HEK293 (cell line): ENCODE data around the gene AARS2.

Source experiments
- GLI2 ChIP-seq: fragments of 450-650 bp; formaldehyde crosslinking; IDR thresholded peaks from 2 replicates; pipeline ENCODE4; 2017; ENCODE audit warnings: missing biosample characterization, missing genetic modification characterization, low read depth, borderline replicate concordance
- GLIS1 ChIP-seq: fragments of 450-650 bp; formaldehyde crosslinking; IDR thresholded peaks from 2 replicates; pipeline ENCODE4 v1.5.1; 2016; ENCODE audit warnings: missing biosample characterization, missing genetic modification characterization
- KLF17 ChIP-seq: fragments of 450-650 bp; formaldehyde crosslinking; IDR thresholded peaks from 2 replicates; pipeline ENCODE4 v1.5.1; 2016; ENCODE audit warnings: missing biosample characterization, missing genetic modification characterization
- MEIS1 ChIP-seq: sonication (generic); formaldehyde crosslinking; IDR thresholded peaks from 2 replicates; pipeline ENCODE4 v1.8.1; 2022; ENCODE audit warnings: missing genetic modification reagents, mild to moderate bottlenecking, borderline replicate concordance
- SALL2 ChIP-seq: fragments of 450-650 bp; formaldehyde crosslinking; IDR thresholded peaks from 2 replicates; pipeline ENCODE4 v1.5.0; 2017; ENCODE audit warnings: missing biosample characterization, mild to moderate bottlenecking, missing genetic modification characterization, borderline replicate concordance
- SCRT1 ChIP-seq: fragments of 450-650 bp; formaldehyde crosslinking; IDR thresholded peaks from 2 replicates; pipeline ENCODE4 v1.5.1; 2016; ENCODE audit warnings: missing biosample characterization, missing genetic modification characterization, borderline replicate concordance
- TRIM28 ChIP-seq: IDR thresholded peaks from 2 replicates; pipeline ENCODE4 v1.6.1; 2011; ENCODE audit warnings: low read length, control low read depth, borderline replicate concordance
- ZFP37 ChIP-seq: fragments of 450-650 bp; formaldehyde crosslinking; IDR thresholded peaks from 2 replicates; pipeline ENCODE4 v1.5.1; 2016; ENCODE audit warnings: missing biosample characterization, missing genetic modification characterization
- ZFP69B ChIP-seq: fragments of 450-650 bp; formaldehyde crosslinking; IDR thresholded peaks from 2 replicates; pipeline ENCODE4 v1.5.1; 2016; ENCODE audit warnings: missing biosample characterization, missing genetic modification characterization
- ZNF146 ChIP-seq: fragments of 450-650 bp; formaldehyde crosslinking; IDR thresholded peaks from 2 replicates; pipeline ENCODE4 v1.5.1; 2016; ENCODE audit warnings: missing biosample characterization, missing genetic modification characterization
- ZNF202 ChIP-seq: fragments of 450-650 bp; formaldehyde crosslinking; IDR thresholded peaks from 2 replicates; pipeline ENCODE4 v1.5.1; 2016; ENCODE audit warnings: missing biosample characterization, missing genetic modification characterization, borderline replicate concordance
- ZNF211 ChIP-seq: fragments of 450-650 bp; formaldehyde crosslinking; IDR thresholded peaks from 2 replicates; pipeline ENCODE4 v1.5.1; 2016; ENCODE audit warnings: low read depth, missing biosample characterization, missing genetic modification characterization
- ZNF214 ChIP-seq: fragments of 450-650 bp; formaldehyde crosslinking; IDR thresholded peaks from 2 replicates; pipeline ENCODE4 v1.5.1; 2017; ENCODE audit warnings: missing biosample characterization, mild to moderate bottlenecking, missing genetic modification characterization, borderline replicate concordance
- ZNF292 ChIP-seq: fragments of 450-650 bp; formaldehyde crosslinking; IDR thresholded peaks from 2 replicates; pipeline ENCODE4 v1.5.1; 2016; ENCODE audit warnings: low read depth, missing biosample characterization, missing genetic modification characterization, borderline replicate concordance
- ZNF354C ChIP-seq: fragments of 450-650 bp; formaldehyde crosslinking; IDR thresholded peaks from 2 replicates; pipeline ENCODE4 v1.5.1; 2016; ENCODE audit warnings: missing biosample characterization, missing genetic modification characterization, low read depth, borderline replicate concordance
- ZNF394 ChIP-seq: fragments of 450-650 bp; formaldehyde crosslinking; IDR thresholded peaks from 2 replicates; pipeline ENCODE4 v1.5.1; 2016; ENCODE audit warnings: missing biosample characterization, missing genetic modification characterization, mild to moderate bottlenecking, moderate library complexity, borderline replicate concordance
- ZNF398 ChIP-seq: fragments of 450-650 bp; formaldehyde crosslinking; IDR thresholded peaks from 2 replicates; pipeline ENCODE4 v1.5.1; 2017; ENCODE audit warnings: missing biosample characterization, missing genetic modification characterization
- ZNF433 ChIP-seq: fragments of 450-650 bp; formaldehyde crosslinking; IDR thresholded peaks from 2 replicates; pipeline ENCODE4 v1.5.1; 2016; ENCODE audit warnings: missing biosample characterization, missing genetic modification characterization, low read depth
- ZNF488 ChIP-seq: fragments of 450-650 bp; formaldehyde crosslinking; IDR thresholded peaks from 2 replicates; pipeline ENCODE4 v1.5.1; 2016; ENCODE audit warnings: missing biosample characterization, missing genetic modification characterization
- ZNF501 ChIP-seq: fragments of 450-650 bp; formaldehyde crosslinking; IDR thresholded peaks from 2 replicates; pipeline ENCODE4 v1.5.1; 2016; ENCODE audit warnings: missing biosample characterization, missing genetic modification characterization
- ZNF514 ChIP-seq: fragments of 450-650 bp; formaldehyde crosslinking; IDR thresholded peaks from 2 replicates; pipeline ENCODE4 v1.5.1; 2016; ENCODE audit warnings: missing biosample characterization, missing genetic modification characterization
- ZNF548 ChIP-seq: fragments of 450-650 bp; formaldehyde crosslinking; IDR thresholded peaks from 2 replicates; pipeline ENCODE4 v1.5.1; 2016; ENCODE audit warnings: missing biosample characterization, missing genetic modification characterization
- ZNF549 ChIP-seq: fragments of 450-650 bp; IDR thresholded peaks from 2 replicates; pipeline ENCODE4 v1.5.1; 2018; ENCODE audit warnings: missing biosample characterization, missing genetic modification characterization, mild to moderate bottlenecking, inconsistent platforms, moderate library complexity
- ZNF560 ChIP-seq: fragments of 450-650 bp; formaldehyde crosslinking; IDR thresholded peaks from 2 replicates; pipeline ENCODE4 v1.5.1; 2017; ENCODE audit warnings: missing biosample characterization, missing genetic modification characterization, borderline replicate concordance
- ZNF596 ChIP-seq: fragments of 450-650 bp; IDR thresholded peaks from 2 replicates; pipeline ENCODE4 v1.5.0; 2018; ENCODE audit warnings: missing biosample characterization, mild to moderate bottlenecking, missing genetic modification characterization, moderate library complexity
- ZNF660 ChIP-seq: fragments of 450-650 bp; IDR thresholded peaks from 2 replicates; pipeline ENCODE4 v1.5.1; 2018; ENCODE audit warnings: missing biosample characterization, mild to moderate bottlenecking, missing genetic modification characterization
- ZNF701 ChIP-seq: fragments of 450-650 bp; formaldehyde crosslinking; IDR thresholded peaks from 2 replicates; pipeline ENCODE4 v1.5.1; 2016; ENCODE audit warnings: missing biosample characterization, missing genetic modification characterization
- ZNF768 ChIP-seq: fragments of 450-650 bp; formaldehyde crosslinking; IDR thresholded peaks from 2 replicates; pipeline ENCODE4 v1.5.1; 2018; ENCODE audit warnings: missing biosample characterization, mild to moderate bottlenecking, missing genetic modification characterization
- ZNF777 ChIP-seq: fragments of 450-650 bp; formaldehyde crosslinking; IDR thresholded peaks from 2 replicates; pipeline ENCODE4 v1.5.1; 2017; ENCODE audit warnings: missing biosample characterization, missing genetic modification characterization, borderline replicate concordance
- ZNF785 ChIP-seq: fragments of 450-650 bp; formaldehyde crosslinking; IDR thresholded peaks from 2 replicates; pipeline ENCODE4 v1.5.1; 2016; ENCODE audit warnings: missing biosample characterization, missing genetic modification characterization
- ZNF830 ChIP-seq: fragments of 450-650 bp; IDR thresholded peaks from 2 replicates; pipeline ENCODE4 v1.5.0; 2018; ENCODE audit warnings: missing biosample characterization, missing genetic modification characterization, low read depth, mild to moderate bottlenecking, moderate library complexity
- ZSCAN16 ChIP-seq: fragments of 450-650 bp; formaldehyde crosslinking; IDR thresholded peaks from 2 replicates; pipeline ENCODE4 v1.5.1; 2016; ENCODE audit warnings: missing biosample characterization, missing genetic modification characterization
- ZSCAN4 ChIP-seq: fragments of 450-650 bp; formaldehyde crosslinking; IDR thresholded peaks from 2 replicates; pipeline ENCODE4 v1.5.1; 2017; ENCODE audit warnings: missing biosample characterization, missing genetic modification characterization
- ZSCAN5A ChIP-seq: fragments of 450-650 bp; formaldehyde crosslinking; IDR thresholded peaks from 2 replicates; pipeline ENCODE4 v1.5.1; 2016; ENCODE audit warnings: missing biosample characterization, missing genetic modification characterization
- ZXDB ChIP-seq: fragments of 450-650 bp; formaldehyde crosslinking; IDR thresholded peaks from 2 replicates; pipeline ENCODE4 v1.5.1; 2016; ENCODE audit warnings: missing biosample characterization, missing genetic modification characterization

The AARS2 gene

GRCh38 chr6:44265007-44265721 is 48.0 kb downstream of the AARS2 start, which contains the start of gene NFKBIE (continued):
- TF ChIP-seq MEIS1 (CRISPR knock-in tag) (no peak; the same call in 1 of the 2 replicates), ZNF701 (tag by site-specific recombination) (no peak), SCRT1 (tag by site-specific recombination) (no peak), ZNF660 (tag by site-specific recombination) (peak; percentile 82; the same call in 1 of the 2 replicates), ZNF354C (no peak), ZNF433 (tag by site-specific recombination) (no peak), ZXDB (no peak), ZNF488 (tag by site-specific recombination) (no peak), GLIS1 (tag by site-specific recombination) (peak; percentile 87), ZNF211 (no peak), ZNF560 (tag by site-specific recombination) (no peak), ZFP69B (tag by site-specific recombination) (no peak; the same call in 1 of the 2 replicates), ZNF785 (tag by site-specific recombination) (no peak), ZNF501 (tag by site-specific recombination) (no peak), ZNF398 (tag by site-specific recombination) (no peak; the same call in 1 of the 2 replicates), ZFP37 (tag by site-specific recombination) (no peak), KLF17 (tag by site-specific recombination) (peak; percentile 4; the same call in 1 of the 2 replicates), ZNF548 (tag by site-specific recombination) (no peak), ZNF214 (tag by site-specific recombination) (no peak), ZSCAN5A (tag by site-specific recombination) (no peak), ZSCAN16 (tag by site-specific recombination) (no peak), ZNF777 (tag by site-specific recombination) (peak; percentile 66; the same call in 1 of the 2 replicates), ZNF596 (tag by site-specific recombination) (no peak), GLI2 (tag by site-specific recombination) (no peak), ZNF514 (tag by site-specific recombination) (no peak), SALL2 (tag by site-specific recombination) (no peak), ZNF202 (no peak), ZSCAN4 (tag by site-specific recombination) (no peak), TRIM28 (no peak), ZNF146 (no peak), ZNF830 (tag by site-specific recombination) (no peak), ZNF549 (no peak), ZNF292 (tag by site-specific recombination) (no peak), ZNF768 (tag by site-specific recombination) (no peak), ZNF394 (tag by site-specific recombination) (no peak)
